GM20000 (cell line): ENCODE results near the gene LRP5.

Experiments
- DNase-seq: peaks from one replicate; pipeline ENCODE4 v3.0.0; 2012; ENCODE audit warnings: low spot score
- TF ChIP-seq, protein P1 (sequence below): IDR thresholded peaks from 2 replicates; pipeline ENCODE4 v1.5.1; 2012; ENCODE audit warnings: mild to moderate bottlenecking, control low read depth; ENCODE audit errors: extremely low read depth, missing control alignments

Gene LRP5

DNA sequence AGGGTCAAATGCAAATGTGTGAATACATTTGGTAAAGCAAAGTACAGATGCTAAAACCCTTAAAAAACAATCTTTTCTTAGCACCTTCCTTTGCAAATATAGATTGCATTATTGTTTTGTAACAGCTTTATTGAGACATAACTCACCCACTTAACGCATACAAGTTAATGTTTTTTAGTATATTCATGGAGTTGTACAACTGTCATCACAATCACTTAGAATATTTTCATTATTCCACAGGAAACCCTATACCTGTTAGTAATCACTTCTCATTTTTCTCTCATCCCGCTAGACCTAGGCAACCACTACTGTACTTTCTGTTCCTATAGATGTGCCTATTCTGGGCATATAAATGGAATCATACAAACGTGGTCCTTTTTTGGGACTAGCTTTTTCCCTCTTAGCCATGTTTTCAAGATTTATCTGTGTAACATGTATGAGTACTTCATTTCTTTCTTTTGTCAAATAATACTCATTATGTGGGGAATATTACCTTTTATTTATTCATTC, 182.9 kb downstream of the LRP5 start:
- TF ChIP-seq, protein P1, sequence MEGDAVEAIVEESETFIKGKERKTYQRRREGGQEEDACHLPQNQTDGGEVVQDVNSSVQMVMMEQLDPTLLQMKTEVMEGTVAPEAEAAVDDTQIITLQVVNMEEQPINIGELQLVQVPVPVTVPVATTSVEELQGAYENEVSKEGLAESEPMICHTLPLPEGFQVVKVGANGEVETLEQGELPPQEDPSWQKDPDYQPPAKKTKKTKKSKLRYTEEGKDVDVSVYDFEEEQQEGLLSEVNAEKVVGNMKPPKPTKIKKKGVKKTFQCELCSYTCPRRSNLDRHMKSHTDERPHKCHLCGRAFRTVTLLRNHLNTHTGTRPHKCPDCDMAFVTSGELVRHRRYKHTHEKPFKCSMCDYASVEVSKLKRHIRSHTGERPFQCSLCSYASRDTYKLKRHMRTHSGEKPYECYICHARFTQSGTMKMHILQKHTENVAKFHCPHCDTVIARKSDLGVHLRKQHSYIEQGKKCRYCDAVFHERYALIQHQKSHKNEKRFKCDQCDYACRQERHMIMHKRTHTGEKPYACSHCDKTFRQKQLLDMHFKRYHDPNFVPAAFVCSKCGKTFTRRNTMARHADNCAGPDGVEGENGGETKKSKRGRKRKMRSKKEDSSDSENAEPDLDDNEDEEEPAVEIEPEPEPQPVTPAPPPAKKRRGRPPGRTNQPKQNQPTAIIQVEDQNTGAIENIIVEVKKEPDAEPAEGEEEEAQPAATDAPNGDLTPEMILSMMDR: no peak
- DNase-seq: no peak

DNA sequence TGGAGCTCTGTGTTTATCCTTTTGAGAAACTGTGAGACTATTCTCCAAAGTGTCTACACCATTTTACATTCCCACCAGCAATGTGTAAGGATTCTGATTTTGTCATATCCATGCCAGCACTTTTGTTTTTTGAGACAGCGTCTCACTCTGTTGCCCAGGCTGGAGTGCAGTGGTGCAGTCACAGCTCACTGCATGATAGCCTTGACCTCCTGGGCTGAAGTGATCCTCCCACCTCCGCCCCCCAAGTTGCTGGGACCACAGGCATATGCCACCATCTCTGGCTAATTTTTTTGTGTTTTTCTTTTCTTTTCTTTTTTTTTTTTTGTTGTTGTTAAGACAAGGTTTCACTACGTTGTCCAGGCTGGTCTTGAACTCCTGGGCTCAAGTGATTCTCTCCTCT, 183.5 kb downstream of the LRP5 start:
- no peak for DNase-seq
- TF ChIP-seq, protein P1: no peak

DNA sequence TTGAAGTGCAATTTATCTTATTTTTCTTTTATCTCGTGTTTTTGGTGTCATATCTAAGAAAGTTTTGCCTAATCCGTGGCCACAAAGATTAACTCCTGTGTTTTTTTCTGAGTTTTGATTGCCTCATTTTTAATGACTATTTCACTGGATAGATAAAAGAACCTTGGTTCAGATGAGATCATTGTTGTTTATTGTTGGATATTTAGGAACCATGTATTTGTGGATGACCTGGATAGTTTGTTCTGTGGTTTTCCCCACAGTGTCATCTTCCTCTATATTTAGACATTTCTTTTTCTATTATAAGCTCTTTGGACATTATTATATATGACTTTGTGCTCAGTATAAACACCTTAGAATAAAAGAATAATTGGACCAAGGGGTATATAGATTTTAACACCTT, 185.4 kb downstream of the LRP5 start:
- DNase-seq: no peak
- TF ChIP-seq, protein P1: no peak

DNA sequence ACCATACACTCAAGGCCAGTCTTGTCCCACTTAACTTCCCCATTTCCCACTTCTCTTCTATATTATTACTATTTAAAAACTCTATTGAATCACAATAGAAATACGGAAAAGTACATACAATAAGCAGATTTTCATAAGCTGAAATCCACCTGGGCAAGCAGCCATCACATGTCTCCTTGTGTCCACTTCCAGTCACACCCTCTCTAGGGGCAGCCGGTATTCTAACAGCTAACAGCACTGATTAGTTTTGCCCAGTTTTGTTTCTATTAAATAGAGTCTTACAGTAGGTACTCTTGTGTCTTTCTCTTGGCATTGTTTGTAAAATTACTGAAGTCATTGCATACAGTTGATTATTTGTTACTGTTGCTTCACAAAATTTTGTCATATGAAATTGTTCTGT, 185.9 kb downstream of the LRP5 start:
- TF ChIP-seq, protein P1: no peak
- DNase-seq: no peak
